Ovary (tissue), 9 donors: Measurements from ENCODE around the gene CRYBG1. TPM values are rescaled to one million over a fixed set of nuclear protein-coding genes. Genes with fewer than 3 reads are reported as not detected.
"Not testable (repeated sequence)": the region's sequence is repeated elsewhere in the genome, so short reads cannot be mapped to it uniquely, and the experiment has no call there.

Experiments used
- DNase-seq, 5 donors: peaks; one replicate each; pipeline ENCODE4 v3.0.0-alpha.2; 2019 to 2020
- H3K27ac ChIP-seq, 2 donors: fragments of 200-600 bp; one replicate each; pipeline versions ENCODE4 v1.5.1 to v1.8.0; 2019 to 2022
- H3K27me3 ChIP-seq: fragments of 200-600 bp; one replicate; pipeline ENCODE4 v1.8.0; 2022
- H3K36me3 ChIP-seq: fragments of 200-600 bp; sonication (generic); one replicate; pipeline ENCODE4 v1.5.1; 2019
- H3K4me1 ChIP-seq: one replicate; pipeline ENCODE4 v1.8.1; 2013; ENCODE audit warnings: mild to moderate bottlenecking, moderate library complexity; ENCODE audit not compliant: insufficient read depth
- H3K4me3 ChIP-seq: fragments of 200-600 bp; sonication (generic); one replicate; pipeline ENCODE4 v1.5.1; 2017
- H3K9me3 ChIP-seq, 2 donors: fragments of 200-600 bp in 1 of 2; sonication (generic) in 1 of 2; one replicate each; pipeline versions ENCODE4 v1.5.1 to v1.8.1; 2013 to 2019; ENCODE audit warnings: mild to moderate bottlenecking in 1 of 2, moderate library complexity in 1 of 2
- EP300 ChIP-seq: sonication (generic); formaldehyde crosslinking; IDR thresholded peaks from one replicate; pipeline ENCODE4 v1.6.1; 2017; ENCODE audit warnings: antibody characterized with exemption
- POLR2A ChIP-seq: fragments of 450-650 bp; IDR thresholded peaks from one replicate; pipeline ENCODE4 v1.6.1; 2017; ENCODE audit warnings: antibody characterized with exemption, mild to moderate bottlenecking, moderate library complexity
- WGBS, 3 donors: extraction: QIAGEN DNeasy Blood & Tissue Kit in 1 of 3; methylation state at CpG; one replicate each; pipeline versions ENCODE4 v1.1.5 to v1.1.7; 2013 to 2017; 5-methylcytosine and 5-hydroxymethylcytosine counted together
- intact Hi-C, 4 donors: fragments of 100-400 bp; cut with DNase I; formaldehyde crosslinking; loops; one replicate each; pipeline versions ENCODE4 v1.11.0 to v1.15.1; 2022 to 2023
- polyA plus RNA-seq, 2 donors: library from polyadenylated mRNA; stranded (reverse); fragments of 200-250 nt in 1 of 2; fragments of 350-450 nt in 1 of 2; fragmentation: Illumina TruSeq in 1 of 2; extraction: RNeasy Lipid Tissue Mini Kit (QIAGEN cat#74804) in 1 of 2; gene quantifications; one replicate each; pipeline ENCODE4 v1.2.3, GENCODE V29; 2013 to 2014
- total RNA-seq, 7 donors: library from RNA; depleted of rRNA in 2 of 7; stranded (reverse); fragments of >200 nt in 2 of 7; fragmentation: NEBNext Ultra II Directional in 3 of 7; extraction: Animal tissue kit (Norgen Biotek cat#: 25700) in 3 of 7; gene quantifications; one replicate each; pipeline versions ENCODE4 v1.1.0 to v1.2.4, GENCODE V29; 2016 to 2023
- TF ChIP-seq, protein P1 (sequence below), 3 donors: fragments of 450-650 bp in 2 of 3; fragments of 200-600 bp in 1 of 3; IDR thresholded peaks; one replicate each; pipeline versions ENCODE4 v1.5.1 to v1.8.0; 2016 to 2022; ENCODE audit warnings: antibody characterized with exemption in 3 of 3, mild to moderate bottlenecking in 1 of 3
- donor health status: DM: no; HTN: no; CAD: no; lungs with moderate emphysema.
- donor health status: DM: no; HTN: no; CAD: no.
- donor health status: Bipolar disorder and iron deficiency.
- donor health status: DM: yes; HTN: yes; CAD: no.
- donor health status: DM: no; HTN: no; CAD: no.
- donor health status: DM: yes; HTN: yes; CAD: no.

The CRYBG1 gene
- total and polyA plus RNA-seq, 9 donors = 1.5 to 7.4 (median 3.8) TPM

GRCh38 chr6:106555767-106556166 lies 195.2 kb downstream of the CRYBG1 start:
- H3K4me1 ChIP-seq = no peaks in the 10 kb centered on the region
- WGBS, 3 donors = 75 to 80% (median 77%) methylated on average over 5 of the region's 5 CpGs
- no peak overlapping the region for H3K4me3 ChIP-seq
- no peaks in the 10 kb centered on the region for H3K9me3 ChIP-seq
- DNase-seq = no peak
- H3K27ac ChIP-seq = no peak overlapping the region
- H3K27me3 ChIP-seq = no peaks in the 10 kb centered on the region
- H3K36me3 ChIP-seq = no peaks in the 10 kb centered on the region
- TF ChIP-seq EP300 = no peak
- no peak for TF ChIP-seq POLR2A
- TF ChIP-seq, protein P1, sequence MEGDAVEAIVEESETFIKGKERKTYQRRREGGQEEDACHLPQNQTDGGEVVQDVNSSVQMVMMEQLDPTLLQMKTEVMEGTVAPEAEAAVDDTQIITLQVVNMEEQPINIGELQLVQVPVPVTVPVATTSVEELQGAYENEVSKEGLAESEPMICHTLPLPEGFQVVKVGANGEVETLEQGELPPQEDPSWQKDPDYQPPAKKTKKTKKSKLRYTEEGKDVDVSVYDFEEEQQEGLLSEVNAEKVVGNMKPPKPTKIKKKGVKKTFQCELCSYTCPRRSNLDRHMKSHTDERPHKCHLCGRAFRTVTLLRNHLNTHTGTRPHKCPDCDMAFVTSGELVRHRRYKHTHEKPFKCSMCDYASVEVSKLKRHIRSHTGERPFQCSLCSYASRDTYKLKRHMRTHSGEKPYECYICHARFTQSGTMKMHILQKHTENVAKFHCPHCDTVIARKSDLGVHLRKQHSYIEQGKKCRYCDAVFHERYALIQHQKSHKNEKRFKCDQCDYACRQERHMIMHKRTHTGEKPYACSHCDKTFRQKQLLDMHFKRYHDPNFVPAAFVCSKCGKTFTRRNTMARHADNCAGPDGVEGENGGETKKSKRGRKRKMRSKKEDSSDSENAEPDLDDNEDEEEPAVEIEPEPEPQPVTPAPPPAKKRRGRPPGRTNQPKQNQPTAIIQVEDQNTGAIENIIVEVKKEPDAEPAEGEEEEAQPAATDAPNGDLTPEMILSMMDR (IDR thresholded peaks at IDR 0.05) = no peak
- intact Hi-C loops = no loop called here

- no peaks in the 10 kb centered on the region for H3K9me3 ChIP-seq
- H3K4me1 ChIP-seq = no peaks in the 10 kb centered on the region
- no peaks in the 10 kb centered on the region for H3K36me3 ChIP-seq
- TF ChIP-seq EP300 (no peak), POLR2A (no peak)
- TF ChIP-seq, protein P1 (IDR thresholded peaks at IDR 0.05) = no peak
- no peak overlapping the region for H3K4me3 ChIP-seq
- no peak for DNase-seq
- WGBS, 3 donors = 67 to 78% (median 71%) methylated on average over 3 of the region's 3 CpGs
- intact Hi-C loops = no loop called here
- no peak overlapping the region for H3K27ac ChIP-seq
- H3K27me3 ChIP-seq = no peaks in the 10 kb centered on the region
These were observed 195.9 kb downstream of the CRYBG1 start for GRCh38 chr6:106556368-106556960.

DNA sequence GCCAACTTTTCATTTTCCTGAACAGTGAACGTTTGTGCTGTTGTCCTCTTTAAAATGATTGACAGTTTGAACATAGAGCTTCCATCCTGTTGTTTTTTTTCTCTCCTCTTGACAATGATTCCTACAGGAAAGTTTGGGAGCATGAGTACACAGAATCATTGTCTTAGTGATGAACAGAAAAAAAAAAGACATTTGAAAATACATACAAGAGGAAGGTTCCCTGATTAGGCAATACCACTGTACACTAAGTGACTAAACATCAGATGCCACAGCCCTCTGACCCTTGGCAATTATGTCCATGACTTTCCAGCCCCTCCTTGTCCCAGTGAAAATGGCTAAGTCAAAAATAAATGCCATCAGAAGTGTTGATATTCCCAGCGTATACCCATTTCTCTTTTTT lies 197.3 kb downstream of the CRYBG1 start:
- Histone ChIP-seq H3K9me3 (no peaks in the 10 kb centered on the region), H3K27ac (no peak overlapping the region), H3K4me1 (no peaks in the 10 kb centered on the region), H3K4me3 (no peak overlapping the region), H3K36me3 (no peaks in the 10 kb centered on the region), H3K27me3 (no peaks in the 10 kb centered on the region)
- intact Hi-C loops = no loop called here
- TF ChIP-seq POLR2A = no peak
- TF ChIP-seq, protein P1 (IDR thresholded peaks at IDR 0.05) = no peak
- TF ChIP-seq EP300 = no peak
- 40 to 63% (median 41%) methylated on average over 2 of the region's 2 CpGs for WGBS, 3 donors
- DNase-seq = no peak

DNA sequence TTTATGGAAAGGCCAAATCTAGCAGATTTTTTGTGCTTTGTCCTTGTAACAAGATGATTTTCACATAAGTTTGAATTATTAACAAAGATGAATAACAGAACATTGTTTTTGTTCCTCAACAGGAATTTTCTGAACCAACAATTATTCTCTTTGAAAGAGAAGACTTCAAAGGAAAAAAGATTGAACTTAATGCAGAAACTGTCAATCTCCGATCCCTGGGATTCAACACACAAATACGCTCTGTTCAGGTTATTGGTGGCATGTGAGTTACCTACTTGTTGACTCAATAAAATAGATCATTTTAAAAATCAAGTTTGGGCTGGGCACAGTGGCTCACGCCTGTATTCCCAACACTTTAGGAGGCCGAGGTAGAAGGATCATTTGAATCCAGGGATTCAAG lies 197.8 kb downstream of the CRYBG1 start:
- Histone ChIP-seq H3K36me3 (no peaks in the 10 kb centered on the region), H3K27ac (no peak overlapping the region), H3K9me3 (no peaks in the 10 kb centered on the region), H3K4me3 (no peak overlapping the region), H3K4me1 (no peaks in the 10 kb centered on the region), H3K27me3 (no peaks in the 10 kb centered on the region)
- TF ChIP-seq POLR2A = no peak
- intact Hi-C loops = no loop called here
- DNase-seq = no peak
- WGBS, 3 donors = 96 to 99% (median 96%) methylated on average over 4 of the region's 4 CpGs

DNA sequence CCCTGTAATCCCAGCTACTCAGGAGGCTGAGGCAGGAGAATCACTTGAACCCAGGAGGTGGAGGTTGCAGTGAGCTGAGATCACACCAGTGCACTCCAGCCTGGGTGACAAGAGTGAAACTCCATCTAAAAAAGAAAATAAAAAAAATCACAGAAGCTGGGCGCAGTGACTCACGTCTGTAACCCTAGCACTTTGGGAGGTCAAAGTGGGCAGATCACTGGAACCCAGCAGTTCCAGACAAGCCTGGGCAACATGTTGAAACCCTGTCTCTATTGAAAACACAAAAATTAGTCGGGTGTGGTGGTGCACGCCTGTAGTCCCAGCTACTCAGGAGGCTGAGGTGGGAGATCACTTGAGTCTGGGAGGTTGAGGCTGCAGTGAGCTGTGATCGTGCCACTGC lies 199.1 kb downstream of the CRYBG1 start:
- WGBS, 3 donors = 95 to 98% (median 95%) methylated on average over 5 of the region's 5 CpGs
- not testable (repeated sequence) for DNase-seq, H3K27me3 ChIP-seq, H3K36me3 ChIP-seq, H3K4me3 ChIP-seq, H3K27ac ChIP-seq, H3K4me1 ChIP-seq, H3K9me3 ChIP-seq
- intact Hi-C loops = loop anchor here in 1 of 4 donors (10.0 kb wide), 1 partner anchor 225 kb away; no protein-coding TSS in a partner anchor
